PC-9 (cell line): ENCODE results near the gene ZNRF3.

Experiments
- CTCF ChIP-seq: fragments of 200-600 bp; sonication (generic); conservative IDR thresholded peaks from 2 replicates; pipeline ENCODE4 v1.6.1; 2017; ENCODE audit warnings: mixed run types, antibody characterized with exemption, mild to moderate bottlenecking, moderate library complexity
- EZH2 ChIP-seq: fragments of 200-600 bp; sonication (generic); IDR thresholded peaks from 2 replicates; pipeline ENCODE4 v1.8.0; 2017; ENCODE audit warnings: antibody characterized with exemption, low read depth

GRCh38 chr22:29014293-29014692 lies 130.9 kb downstream of the ZNRF3 start:
- no peak for TF ChIP-seq CTCF
- no peak for TF ChIP-seq EZH2
